Body of pancreas (tissue), 4 donors: ENCODE results near the gene UGP2. TPM values are rescaled to one million over a fixed set of nuclear protein-coding genes. Genes with fewer than 3 reads are reported as not detected.
A peak's percentile ranks its signal among the peaks of the same experiment; 100 is the strongest.

Experiments used
- ATAC-seq: fragments of 150-250 bp; one replicate; pipeline ENCODE4 v1.9.1; 2016
- DNase-seq, 4 donors: peaks; one replicate each; pipeline ENCODE4 v3.0.0-alpha.2; 2019
- H3K27ac ChIP-seq, 4 donors: fragments of 200-600 bp; sonication (generic); 1 replicate in 3 of 4; 2 replicates in 1 of 4; pipeline versions ENCODE4 v1.5.1 to v1.6.1; 2016 to 2019; ENCODE audit warnings: mild to moderate bottlenecking in 1 of 4, mixed read lengths in 1 of 4, moderate library complexity in 1 of 4
- H3K27me3 ChIP-seq, 2 donors: fragments of 200-600 bp; sonication (generic); one replicate each; pipeline ENCODE4 v1.6.0; 2016; ENCODE audit warnings: mild to moderate bottlenecking in 1 of 2
- H3K36me3 ChIP-seq, 2 donors: fragments of 200-600 bp; sonication (generic); replicated peaks in 1 of 2; 2 replicates each; pipeline ENCODE4 v1.5.1; 2016; ENCODE audit warnings: low read depth in 2 of 2; ENCODE audit not compliant: insufficient read depth in 1 of 2
- H3K4me1 ChIP-seq: fragments of 200-600 bp; sonication (generic); one replicate; pipeline ENCODE4 v1.6.0; 2016
- H3K4me3 ChIP-seq, 2 donors: fragments of 200-600 bp; sonication (generic); 1 replicate in 1 of 2; 2 replicates in 1 of 2; pipeline ENCODE4 v1.5.1; 2016 to 2019
- H3K9me3 ChIP-seq, 3 donors: fragments of 200-600 bp; sonication (generic); 1 replicate in 2 of 3; 2 replicates in 1 of 3; pipeline ENCODE4 v1.5.1; 2016
- POLR2A ChIP-seq, 3 donors: fragments of 450-650 bp; IDR thresholded peaks; one replicate each; pipeline ENCODE4 v1.6.1; 2016; ENCODE audit warnings: antibody characterized with exemption in 3 of 3, mild to moderate bottlenecking in 2 of 3
- WGBS, 2 donors: methylation state at CpG; one replicate each; pipeline ENCODE4 v1.1.5; 2017; 5-methylcytosine and 5-hydroxymethylcytosine counted together
- intact Hi-C: fragments of 100-400 bp; cut with DNase I; formaldehyde crosslinking; loops from one replicate; pipeline ENCODE4 v1.15.1; 2023
- total RNA-seq, 2 donors: library from RNA; depleted of rRNA; stranded (reverse); fragments of >200 nt; gene quantifications; one replicate each; pipeline ENCODE4 v1.1.0, GENCODE V29; 2016
- TF ChIP-seq, protein P1 (sequence below), 7 experiments: fragments of 450-650 bp in 4 of 7; fragments of 200-600 bp in 3 of 7; sonication (generic) in 3 of 7; IDR thresholded peaks; one replicate each; pipeline ENCODE4 v1.5.1; 2016 to 2019; ENCODE audit warnings: antibody characterized with exemption in 7 of 7

UGP2 gene
- total RNA-seq, 2 donors from 2014 or later = 64.3 to 93.3 TPM

DNA sequence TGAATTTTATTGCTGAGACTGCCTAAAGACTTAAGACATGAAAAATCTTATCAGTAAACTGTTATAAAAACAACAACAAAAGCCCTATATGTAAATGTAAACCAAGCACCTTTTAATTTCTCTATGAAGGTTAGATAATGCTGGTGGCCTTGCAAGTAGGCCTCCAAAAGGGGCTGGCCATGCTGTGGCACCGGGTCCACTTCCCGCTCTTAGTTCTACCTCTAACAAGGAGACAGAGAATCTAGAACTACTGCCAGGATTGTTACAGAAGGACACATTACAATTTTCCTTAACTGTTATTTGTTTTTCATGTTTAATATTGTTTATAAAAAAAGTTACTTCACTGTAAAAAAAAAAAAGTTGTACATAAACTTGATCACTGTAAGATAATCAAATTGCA lies 49.0 kb downstream of the UGP2 start:
- Histone ChIP-seq H3K27me3 (no peaks in the 10 kb centered on the region), H3K9me3 (no peaks in the 10 kb centered on the region), H3K27ac (no peak overlapping the region), H3K4me1 (peaks cover 19% of the 10 kb centered on the region), H3K4me3 (no peak overlapping the region), H3K36me3 (peaks cover 3 to 13% of the 10 kb centered on the region in 2 donors)
- WGBS, 2 donors = 64 to 66% methylated on average over 2 of the region's 2 CpGs
- intact Hi-C loops = no loop called here
- DNase-seq (no peak), ATAC-seq (no peak)
- TF ChIP-seq, protein P1, sequence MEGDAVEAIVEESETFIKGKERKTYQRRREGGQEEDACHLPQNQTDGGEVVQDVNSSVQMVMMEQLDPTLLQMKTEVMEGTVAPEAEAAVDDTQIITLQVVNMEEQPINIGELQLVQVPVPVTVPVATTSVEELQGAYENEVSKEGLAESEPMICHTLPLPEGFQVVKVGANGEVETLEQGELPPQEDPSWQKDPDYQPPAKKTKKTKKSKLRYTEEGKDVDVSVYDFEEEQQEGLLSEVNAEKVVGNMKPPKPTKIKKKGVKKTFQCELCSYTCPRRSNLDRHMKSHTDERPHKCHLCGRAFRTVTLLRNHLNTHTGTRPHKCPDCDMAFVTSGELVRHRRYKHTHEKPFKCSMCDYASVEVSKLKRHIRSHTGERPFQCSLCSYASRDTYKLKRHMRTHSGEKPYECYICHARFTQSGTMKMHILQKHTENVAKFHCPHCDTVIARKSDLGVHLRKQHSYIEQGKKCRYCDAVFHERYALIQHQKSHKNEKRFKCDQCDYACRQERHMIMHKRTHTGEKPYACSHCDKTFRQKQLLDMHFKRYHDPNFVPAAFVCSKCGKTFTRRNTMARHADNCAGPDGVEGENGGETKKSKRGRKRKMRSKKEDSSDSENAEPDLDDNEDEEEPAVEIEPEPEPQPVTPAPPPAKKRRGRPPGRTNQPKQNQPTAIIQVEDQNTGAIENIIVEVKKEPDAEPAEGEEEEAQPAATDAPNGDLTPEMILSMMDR (IDR thresholded peaks at IDR 0.05) = no peak
- TF ChIP-seq POLR2A (IDR thresholded peaks at IDR 0.05) = no peak

DNA sequence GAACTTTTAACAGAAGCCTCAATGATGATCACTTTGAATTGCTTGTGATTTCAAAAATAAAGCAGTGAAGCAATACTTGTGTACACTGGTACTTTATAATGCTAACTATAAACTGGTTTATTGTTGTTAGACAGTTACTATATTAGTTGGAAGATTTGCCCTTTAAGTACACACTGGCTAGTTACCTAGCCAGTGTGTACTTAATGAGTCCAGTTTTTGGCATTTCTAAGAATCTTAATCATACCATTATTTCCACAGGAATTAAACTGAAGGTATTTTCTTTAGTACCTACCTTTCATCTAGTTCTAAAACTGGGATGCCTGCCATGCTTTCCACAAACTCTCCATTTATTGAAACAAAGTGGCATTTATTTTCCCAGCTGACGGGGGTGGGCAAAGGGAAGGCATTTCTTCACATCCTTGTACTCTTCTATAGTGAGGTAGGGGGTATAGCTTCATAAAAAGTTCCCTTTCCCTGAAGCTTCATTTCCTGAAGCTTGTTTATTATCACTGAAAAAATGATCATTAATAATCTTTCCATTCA lies 49.9 kb downstream of the UGP2 start:
- Histone ChIP-seq H3K4me1 (peaks cover 19% of the 10 kb centered on the region), H3K27me3 (no peaks in the 10 kb centered on the region), H3K4me3 (no peak overlapping the region), H3K36me3 (peaks cover 3 to 11% of the 10 kb centered on the region in 2 donors), H3K9me3 (no peaks in the 10 kb centered on the region), H3K27ac (peak overlapping the region in 2 of 4 donors; percentile 1 to 9)
- ATAC-seq = no peak
- intact Hi-C loops = no loop called here
- WGBS, 2 donors = 42 to 52% methylated on average over 1 of the region's 1 CpG
- TF ChIP-seq, protein P1 (IDR thresholded peaks at IDR 0.05) = no peak
- no peak for TF ChIP-seq POLR2A (IDR thresholded peaks at IDR 0.05)
- DNase-seq = no peak

DNA sequence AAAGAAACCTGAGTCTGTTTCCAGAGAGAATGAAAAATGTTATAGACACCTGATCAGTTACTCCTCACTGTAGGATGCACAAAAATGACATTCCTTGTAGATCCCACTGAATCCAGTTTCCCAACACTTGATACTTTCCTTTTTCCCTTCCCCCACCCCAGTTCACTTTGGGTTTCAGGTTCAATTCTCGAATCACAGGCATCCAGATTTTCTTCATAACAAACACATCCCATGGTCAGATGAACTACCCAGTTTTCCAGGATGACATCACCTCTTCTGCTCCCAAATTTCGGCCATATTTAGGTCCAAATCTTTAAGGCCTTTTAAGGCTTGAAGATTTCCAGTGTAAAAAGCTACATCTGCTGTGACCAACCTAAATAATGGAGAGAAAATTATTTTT lies 51.5 kb downstream of the UGP2 start:
- Histone ChIP-seq H3K27ac (no peak overlapping the region), H3K36me3 (peaks cover 0 to 8% of the 10 kb centered on the region in 2 donors), H3K4me3 (no peak overlapping the region), H3K4me1 (peaks cover 19% of the 10 kb centered on the region), H3K9me3 (no peaks in the 10 kb centered on the region), H3K27me3 (no peaks in the 10 kb centered on the region)
- WGBS, 2 donors = 89 to 90% methylated on average over 2 of the region's 2 CpGs
- DNase-seq = no peak
- TF ChIP-seq, protein P1 (IDR thresholded peaks at IDR 0.05) = no peak
- no peak for TF ChIP-seq POLR2A (IDR thresholded peaks at IDR 0.05)
- intact Hi-C loops = no loop called here
- ATAC-seq = no peak

DNA sequence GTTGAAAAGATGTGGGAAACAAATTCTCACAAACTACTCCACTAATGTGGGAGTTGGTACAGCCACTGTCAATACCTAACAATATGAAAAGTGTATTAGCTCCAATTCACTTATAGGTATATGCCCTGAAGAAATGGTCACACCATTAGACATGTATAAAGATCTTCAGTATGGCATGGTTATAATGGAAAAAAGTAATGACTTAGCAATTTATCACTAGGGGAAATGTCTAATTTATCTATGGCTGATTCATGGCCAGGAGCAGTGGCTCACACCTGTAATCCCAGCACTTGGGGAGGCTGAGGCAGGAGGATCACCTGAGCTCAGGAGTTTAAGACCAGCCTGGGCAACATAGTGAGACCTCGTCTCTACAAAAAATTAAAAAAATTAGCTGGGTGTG lies 52.5 kb downstream of the UGP2 start:
- intact Hi-C loops = no loop called here
- Histone ChIP-seq H3K27ac (no peak overlapping the region), H3K9me3 (no peaks in the 10 kb centered on the region), H3K4me1 (peaks cover 11% of the 10 kb centered on the region), H3K4me3 (no peak overlapping the region), H3K27me3 (no peaks in the 10 kb centered on the region), H3K36me3 (peaks cover 0 to 8% of the 10 kb centered on the region in 2 donors)
- ATAC-seq = no peak
- TF ChIP-seq, protein P1 (IDR thresholded peaks at IDR 0.05) = no peak
- TF ChIP-seq POLR2A (IDR thresholded peaks at IDR 0.05) = no peak
- no peak for DNase-seq
- 86 to 100% methylated on average over 1 of the region's 1 CpG for WGBS, 2 donors

DNA sequence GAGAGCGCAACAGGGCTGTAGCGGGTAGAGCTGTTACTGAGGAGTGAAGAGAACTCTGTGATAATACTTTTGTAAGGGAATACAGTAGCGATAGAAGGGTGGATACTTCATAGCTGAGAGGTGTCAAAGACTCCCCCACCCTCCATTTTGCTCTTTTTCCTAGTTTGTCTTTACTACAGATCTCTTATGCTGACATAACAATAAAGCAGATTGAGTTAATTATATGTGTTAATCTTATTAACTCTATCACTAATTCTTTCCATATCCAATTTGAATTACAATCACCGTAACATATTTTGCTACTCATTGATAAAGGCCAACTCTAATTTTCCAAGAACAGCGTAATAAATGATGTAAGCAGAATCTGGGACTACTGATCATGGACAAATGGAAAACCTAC lies 57.1 kb downstream of the UGP2 start:
- TF ChIP-seq, protein P1 (IDR thresholded peaks at IDR 0.05) = no peak
- no peak for TF ChIP-seq POLR2A (IDR thresholded peaks at IDR 0.05)
- H3K36me3 ChIP-seq = peaks cover 0 to 1% of the 10 kb centered on the region in 2 donors
- no peaks in the 10 kb centered on the region for H3K9me3 ChIP-seq
- no peak overlapping the region for H3K4me3 ChIP-seq
- 92 to 98% methylated on average over 5 of the region's 5 CpGs for WGBS, 2 donors
- ATAC-seq (no peak), DNase-seq (no peak)
- H3K4me1 ChIP-seq = no peaks in the 10 kb centered on the region
- no peak overlapping the region for H3K27ac ChIP-seq
- no peaks in the 10 kb centered on the region for H3K27me3 ChIP-seq
- intact Hi-C loops = no loop called here
